Uterus (tissue), 2 donors: ENCODE data around the gene TCF4.

ENCODE experiments used
- CTCF ChIP-seq, 4 experiments: fragments of 200-600 bp in 2 of 4; fragments of 450-650 bp in 2 of 4; sonication (generic) in 2 of 4; IDR thresholded peaks; one replicate each; pipeline ENCODE4 v1.5.1; 2016 to 2019; ENCODE audit warnings: antibody characterized with exemption in 4 of 4, mild to moderate bottlenecking in 2 of 4, moderate library complexity in 1 of 4
- POLR2A ChIP-seq, 2 donors: fragments of 450-650 bp; IDR thresholded peaks; one replicate each; pipeline ENCODE4 v1.6.1; 2016; ENCODE audit warnings: antibody characterized with exemption in 2 of 2, mild to moderate bottlenecking in 1 of 2, moderate library complexity in 1 of 2

- no peak for TF ChIP-seq CTCF (IDR thresholded peaks at IDR 0.05)
- TF ChIP-seq POLR2A (IDR thresholded peaks at IDR 0.05): no peak
These were observed 5.7 kb downstream of the TCF4 start for GRCh38 chr18:55582325-55582724.
